Measurements from ENCODE around the gene TSNAXIP1.

The TSNAXIP1 gene, protein sequence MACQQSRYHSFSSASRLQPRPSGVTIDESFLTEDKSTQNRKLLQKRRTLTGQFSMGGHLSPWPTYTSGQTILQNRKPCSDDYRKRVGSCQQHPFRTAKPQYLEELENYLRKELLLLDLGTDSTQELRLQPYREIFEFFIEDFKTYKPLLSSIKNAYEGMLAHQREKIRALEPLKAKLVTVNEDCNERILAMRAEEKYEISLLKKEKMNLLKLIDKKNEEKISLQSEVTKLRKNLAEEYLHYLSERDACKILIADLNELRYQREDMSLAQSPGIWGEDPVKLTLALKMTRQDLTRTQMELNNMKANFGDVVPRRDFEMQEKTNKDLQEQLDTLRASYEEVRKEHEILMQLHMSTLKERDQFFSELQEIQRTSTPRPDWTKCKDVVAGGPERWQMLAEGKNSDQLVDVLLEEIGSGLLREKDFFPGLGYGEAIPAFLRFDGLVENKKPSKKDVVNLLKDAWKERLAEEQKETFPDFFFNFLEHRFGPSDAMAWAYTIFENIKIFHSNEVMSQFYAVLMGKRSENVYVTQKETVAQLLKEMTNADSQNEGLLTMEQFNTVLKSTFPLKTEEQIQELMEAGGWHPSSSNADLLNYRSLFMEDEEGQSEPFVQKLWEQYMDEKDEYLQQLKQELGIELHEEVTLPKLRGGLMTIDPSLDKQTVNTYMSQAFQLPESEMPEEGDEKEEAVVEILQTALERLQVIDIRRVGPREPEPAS

DNA sequence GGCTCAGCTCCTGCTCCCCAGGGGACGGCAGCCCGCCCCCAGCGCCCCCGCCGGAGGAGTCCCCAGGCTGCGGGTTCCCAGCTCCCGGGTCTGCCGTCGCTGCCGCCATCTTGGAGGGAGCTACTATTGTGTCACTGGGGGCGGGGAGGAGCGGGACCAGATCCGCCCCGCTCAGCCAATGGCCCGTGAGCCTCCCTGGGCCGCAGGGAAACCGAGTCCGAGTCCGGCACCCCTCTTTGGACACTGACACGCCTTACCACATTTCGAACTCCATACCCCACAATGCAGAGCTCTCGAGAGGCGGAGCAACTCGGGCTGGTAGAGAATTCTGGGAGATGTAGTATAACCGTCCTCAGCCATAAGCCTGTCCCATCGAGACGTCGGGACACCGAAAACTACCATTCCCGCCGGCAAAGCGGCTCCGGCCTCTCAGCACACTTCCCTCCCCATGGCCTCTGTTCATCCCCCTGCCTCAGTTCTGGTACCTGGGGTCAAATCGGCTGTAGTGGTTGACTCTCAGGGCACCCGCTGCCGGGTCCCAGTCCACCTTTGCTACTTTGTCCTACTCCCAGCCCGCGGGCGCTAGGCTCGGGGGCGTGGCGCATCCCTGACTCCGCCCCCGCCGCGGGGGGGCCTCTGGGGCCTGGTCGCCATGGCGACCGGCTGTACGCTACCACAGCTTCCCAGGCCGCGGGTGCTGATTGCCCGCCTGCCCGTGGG, at the start of gene TSNAXIP1, which contains the start of gene RANBP10:
Gene TSNAXIP1 (plus strand): TSS at position 462 of the 720 bp plus-strand sequence. CDS start 261 bp downstream, outside the sequence.
Gene RANBP10 (minus strand): TSS at position 133 of the 720 bp plus-strand sequence. CDS start 24 bp downstream, at position 109.
- H3K4me3 ChIP-seq (ENCODE audit: low read depth, low read length) = peak within 1 kb of the TSS; percentile 92
- peak; percentile 98 for DNase-seq (ENCODE audit: low read depth)
- TF ChIP-seq, protein P1, sequence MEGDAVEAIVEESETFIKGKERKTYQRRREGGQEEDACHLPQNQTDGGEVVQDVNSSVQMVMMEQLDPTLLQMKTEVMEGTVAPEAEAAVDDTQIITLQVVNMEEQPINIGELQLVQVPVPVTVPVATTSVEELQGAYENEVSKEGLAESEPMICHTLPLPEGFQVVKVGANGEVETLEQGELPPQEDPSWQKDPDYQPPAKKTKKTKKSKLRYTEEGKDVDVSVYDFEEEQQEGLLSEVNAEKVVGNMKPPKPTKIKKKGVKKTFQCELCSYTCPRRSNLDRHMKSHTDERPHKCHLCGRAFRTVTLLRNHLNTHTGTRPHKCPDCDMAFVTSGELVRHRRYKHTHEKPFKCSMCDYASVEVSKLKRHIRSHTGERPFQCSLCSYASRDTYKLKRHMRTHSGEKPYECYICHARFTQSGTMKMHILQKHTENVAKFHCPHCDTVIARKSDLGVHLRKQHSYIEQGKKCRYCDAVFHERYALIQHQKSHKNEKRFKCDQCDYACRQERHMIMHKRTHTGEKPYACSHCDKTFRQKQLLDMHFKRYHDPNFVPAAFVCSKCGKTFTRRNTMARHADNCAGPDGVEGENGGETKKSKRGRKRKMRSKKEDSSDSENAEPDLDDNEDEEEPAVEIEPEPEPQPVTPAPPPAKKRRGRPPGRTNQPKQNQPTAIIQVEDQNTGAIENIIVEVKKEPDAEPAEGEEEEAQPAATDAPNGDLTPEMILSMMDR (IDR thresholded peaks at IDR 0.05; ENCODE audit: low read depth, low read length, missing control alignments) = no peak

DNA sequence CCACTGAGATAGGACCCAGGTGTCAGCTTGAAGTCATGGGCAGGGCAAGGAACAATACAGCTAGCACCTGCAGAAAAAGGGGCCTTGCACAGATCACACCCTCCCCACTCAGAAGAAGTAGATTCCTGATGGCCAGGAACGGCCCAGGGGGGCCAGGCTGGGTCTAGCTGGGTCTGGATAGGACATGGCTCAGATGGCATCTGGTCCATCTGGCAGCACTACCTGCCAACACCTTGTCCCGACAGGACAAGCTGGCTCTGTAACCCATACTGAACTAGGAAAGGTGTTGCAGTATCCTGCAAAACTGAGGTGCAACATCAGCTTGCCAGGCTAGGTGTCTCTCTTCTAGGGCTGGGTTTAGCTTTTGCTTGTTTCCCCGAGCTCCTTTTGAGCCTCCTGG, 48.7 kb upstream of the TSNAXIP1 start:
- DNase-seq (ENCODE audit: low read depth) = no peak
- TF ChIP-seq, protein P1 (IDR thresholded peaks at IDR 0.05; ENCODE audit: low read depth, low read length, missing control alignments) = no peak
- no peak overlapping the region for H3K4me3 ChIP-seq (ENCODE audit: low read depth, low read length)

DNA sequence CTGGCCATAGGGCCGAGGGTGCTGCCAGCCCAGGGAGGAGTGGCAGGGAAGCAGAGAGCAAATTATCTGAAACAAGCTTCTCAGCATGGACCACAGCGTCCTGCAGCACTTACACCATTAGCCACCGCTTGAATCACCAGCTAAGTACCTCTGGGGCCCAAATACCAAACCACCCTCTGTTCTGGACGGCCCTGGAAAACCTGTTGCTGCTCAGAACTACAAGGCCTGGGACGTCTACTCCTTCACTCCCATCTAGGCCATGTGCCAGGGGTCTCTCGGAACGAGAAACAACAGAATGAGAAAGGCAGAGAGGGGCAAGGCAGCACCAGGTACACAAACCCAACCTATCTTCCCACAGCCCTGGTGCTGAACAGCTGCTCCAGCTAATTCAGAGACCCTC, 47.7 kb upstream of the TSNAXIP1 start:
- DNase-seq (ENCODE audit: low read depth) = no peak
- TF ChIP-seq, protein P1 (IDR thresholded peaks at IDR 0.05; ENCODE audit: low read depth, low read length, missing control alignments) = no peak
- H3K4me3 ChIP-seq (ENCODE audit: low read depth, low read length) = no peak overlapping the region

DNA sequence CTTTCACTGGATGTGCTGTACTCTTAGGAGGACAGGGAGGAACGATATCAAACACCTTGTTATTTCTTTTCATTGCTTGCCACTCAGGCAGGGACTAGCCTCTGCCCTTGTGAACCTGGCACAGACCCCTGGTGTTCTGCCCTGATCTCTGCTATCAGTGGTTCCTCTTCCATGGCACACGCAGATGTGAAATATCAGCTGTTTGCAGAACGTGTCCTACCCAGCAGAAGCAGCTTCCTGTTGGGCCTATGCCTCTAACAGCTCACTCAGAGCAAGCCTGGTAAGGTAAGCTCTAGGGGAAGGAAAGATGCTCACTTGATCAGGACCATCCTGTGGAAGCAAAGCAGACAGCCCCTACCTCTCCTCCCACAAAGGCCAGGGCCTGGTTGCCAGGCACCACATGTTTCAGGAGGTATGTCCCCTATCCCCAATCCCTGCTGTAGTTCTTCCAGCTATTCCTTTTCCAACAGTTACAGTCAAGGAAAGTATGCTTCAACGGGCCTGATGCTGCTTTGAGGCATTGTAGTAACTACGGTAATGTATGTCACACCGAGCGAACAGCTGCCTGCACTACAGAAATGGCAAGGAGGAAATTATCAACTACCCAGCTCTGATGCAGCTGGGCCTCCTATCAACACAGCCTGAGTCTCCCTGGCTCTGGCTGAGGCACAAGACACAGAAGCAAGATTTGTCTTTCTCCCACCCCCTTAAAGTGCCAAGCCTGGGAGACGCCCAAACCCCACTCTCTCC, 46.3 kb upstream of the TSNAXIP1 start:
- TF ChIP-seq, protein P1 (IDR thresholded peaks at IDR 0.05; ENCODE audit: low read depth, low read length, missing control alignments) = no peak
- no peak overlapping the region for H3K4me3 ChIP-seq (ENCODE audit: low read depth, low read length)
- DNase-seq (ENCODE audit: low read depth) = no peak

DNA sequence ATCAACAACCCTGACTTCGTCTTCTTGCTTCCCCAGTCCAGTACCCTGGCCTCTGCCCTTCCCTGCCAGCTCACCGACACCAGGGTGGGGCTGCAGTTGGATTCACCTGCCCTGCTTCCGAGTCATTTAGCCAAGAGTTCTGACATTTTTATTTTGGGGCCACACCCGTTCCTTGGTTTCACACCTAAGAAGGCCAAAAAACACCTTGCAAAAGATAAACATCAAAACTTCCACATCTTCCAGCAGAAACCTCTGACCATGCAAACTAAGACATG, 45.8 kb upstream of the TSNAXIP1 start:
- no peak overlapping the region for H3K4me3 ChIP-seq (ENCODE audit: low read depth, low read length)
- no peak for DNase-seq (ENCODE audit: low read depth)
- TF ChIP-seq, protein P1 (IDR thresholded peaks at IDR 0.05; ENCODE audit: low read depth, low read length, missing control alignments) = no peak

DNA sequence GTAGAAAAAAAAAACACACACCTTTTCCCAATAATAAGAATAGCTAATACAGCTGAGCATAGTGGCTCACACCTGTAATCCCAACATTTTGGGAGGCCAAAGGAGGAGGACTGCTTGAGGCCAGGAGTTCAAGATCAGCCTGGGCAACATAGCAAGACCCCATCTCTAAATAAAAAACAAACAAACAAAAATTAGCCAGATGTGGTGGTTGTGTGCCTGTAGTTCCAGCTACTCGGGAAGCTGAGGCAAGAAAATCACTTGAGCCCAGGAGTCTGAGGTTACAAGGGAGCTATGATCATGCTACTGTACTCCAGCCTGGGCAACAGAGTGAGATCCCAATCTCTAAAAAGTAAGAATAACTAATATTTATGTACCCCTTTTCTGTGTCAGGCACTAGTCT, 44.8 kb upstream of the TSNAXIP1 start:
- DNase-seq (ENCODE audit: low read depth) = no peak
- no peak overlapping the region for H3K4me3 ChIP-seq (ENCODE audit: low read depth, low read length)
- TF ChIP-seq, protein P1 (IDR thresholded peaks at IDR 0.05; ENCODE audit: low read depth, low read length, missing control alignments) = no peak

Data from GM12864 (cell line).